ENCODE measurements around the gene APOL1. TPM values are rescaled to one million over a fixed set of nuclear protein-coding genes. Genes with fewer than 3 reads are reported as not detected.

The APOL1 gene
- total RNA-seq, 1 experiment from 2014 or later, result 0.30 TPM

GRCh38 chr22:36234213-36234612 lies 18.7 kb upstream of the APOL1 start:
- DNase-seq (ENCODE audit: low read depth, low spot score) (no peak), ATAC-seq (no peak)
- no peaks in the 10 kb centered on the region for H3K9me3 ChIP-seq (ENCODE audit: control insufficient read depth in 1 of 2, insufficient read depth in 1 of 2, low read depth in 1 of 2, low read length in 2 of 2)
- ChIA-PET CTCF (no interaction called here), POLR2A (no interaction called here), RAD21 (ENCODE audit: low non-redundant PET in 1 of 2, low total read pairs in 2 of 2, uncharacterized antibody in 2 of 2, unreplicated experiment in 2 of 2) (no interaction called here)
- H3K4me2 ChIP-seq (ENCODE audit: low read length), result no peak overlapping the region
- H3K4me1 ChIP-seq (ENCODE audit: control insufficient read depth in 1 of 2, insufficient read depth in 2 of 2, low read length in 2 of 2), result peaks cover 8 to 14% of the 10 kb centered on the region in 2 experiments; a peak in 3 of 4 replicates
- BruUV-seq (replicated peaks), result no TSS peak
- no peak overlapping the region for H3K27ac ChIP-seq (ENCODE audit: low read depth, low read length)
- no peak overlapping the region for H3K4me3 ChIP-seq (replicated peaks in 1 of 2; ENCODE audit: low read depth in 1 of 2, low read length in 2 of 2)
- intact Hi-C loops (cut with micrococcal nuclease), result no loop called here
- no peaks in the 10 kb centered on the region for H4K20me1 ChIP-seq (ENCODE audit: insufficient read depth)
- H3K9ac ChIP-seq (ENCODE audit: low read length), result no peak overlapping the region
- no peaks in the 10 kb centered on the region for H3K9me2 ChIP-seq (ENCODE audit: insufficient read depth)
- no peaks in the 10 kb centered on the region for H3K36me3 ChIP-seq (ENCODE audit: control insufficient read depth in 1 of 2, insufficient read depth in 2 of 2, low read length in 2 of 2)
- no peak for TF ChIP-seq JUND (IDR thresholded peaks at IDR 0.05)
- no peak for TF ChIP-seq CBX3 (IDR thresholded peaks at IDR 0.05; ENCODE audit: low read depth)
- no peak for TF ChIP-seq ZBTB33 (IDR thresholded peaks at IDR 0.05; ENCODE audit: extremely low read depth, insufficient replicate concordance, low read length)
- no peak for TF ChIP-seq POLR2AphosphoS5 (IDR thresholded peaks at IDR 0.05; ENCODE audit: low read depth, low read length)
- TF ChIP-seq EZH2phosphoT487 (IDR thresholded peaks at IDR 0.05; ENCODE audit: borderline replicate concordance), result no peak
- TF ChIP-seq FOSL1 (IDR thresholded peaks at IDR 0.05; ENCODE audit: low read depth), result no peak
- TF ChIP-seq SRF (IDR thresholded peaks at IDR 0.05; ENCODE audit: low read depth), result no peak
- TF ChIP-seq, protein P1, sequence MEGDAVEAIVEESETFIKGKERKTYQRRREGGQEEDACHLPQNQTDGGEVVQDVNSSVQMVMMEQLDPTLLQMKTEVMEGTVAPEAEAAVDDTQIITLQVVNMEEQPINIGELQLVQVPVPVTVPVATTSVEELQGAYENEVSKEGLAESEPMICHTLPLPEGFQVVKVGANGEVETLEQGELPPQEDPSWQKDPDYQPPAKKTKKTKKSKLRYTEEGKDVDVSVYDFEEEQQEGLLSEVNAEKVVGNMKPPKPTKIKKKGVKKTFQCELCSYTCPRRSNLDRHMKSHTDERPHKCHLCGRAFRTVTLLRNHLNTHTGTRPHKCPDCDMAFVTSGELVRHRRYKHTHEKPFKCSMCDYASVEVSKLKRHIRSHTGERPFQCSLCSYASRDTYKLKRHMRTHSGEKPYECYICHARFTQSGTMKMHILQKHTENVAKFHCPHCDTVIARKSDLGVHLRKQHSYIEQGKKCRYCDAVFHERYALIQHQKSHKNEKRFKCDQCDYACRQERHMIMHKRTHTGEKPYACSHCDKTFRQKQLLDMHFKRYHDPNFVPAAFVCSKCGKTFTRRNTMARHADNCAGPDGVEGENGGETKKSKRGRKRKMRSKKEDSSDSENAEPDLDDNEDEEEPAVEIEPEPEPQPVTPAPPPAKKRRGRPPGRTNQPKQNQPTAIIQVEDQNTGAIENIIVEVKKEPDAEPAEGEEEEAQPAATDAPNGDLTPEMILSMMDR (IDR thresholded peaks at IDR 0.05 in 2 of 3, conservative IDR thresholded peaks at IDR 0.05 in 1 of 3; ENCODE audit: borderline replicate concordance in 1 of 3, insufficient read depth in 1 of 3, low read depth in 2 of 3, low read length in 2 of 3), result no peak
- no peak for TF ChIP-seq POLR2A (IDR thresholded peaks at IDR 0.05; ENCODE audit: borderline replicate concordance, extremely low read depth, insufficient read depth, insufficient read length)
- TF ChIP-seq RAD21 (IDR thresholded peaks at IDR 0.05; ENCODE audit: low read depth), result no peak
- TF ChIP-seq TCF7L2 (IDR thresholded peaks at IDR 0.05; ENCODE audit: borderline replicate concordance, extremely low read depth, insufficient read depth, insufficient read length), result no peak
- no peak for TF ChIP-seq EZH2 (IDR thresholded peaks at IDR 0.05)
- no peak for TF ChIP-seq ZFX (IDR thresholded peaks at IDR 0.05)
- no peak for TF ChIP-seq EGR1 (IDR thresholded peaks at IDR 0.05; ENCODE audit: low read depth)
- no peak for TF ChIP-seq YY1 (IDR thresholded peaks at IDR 0.05; ENCODE audit: extremely low read depth, insufficient replicate concordance, low read depth, low read length)
- TF ChIP-seq, protein P2, sequence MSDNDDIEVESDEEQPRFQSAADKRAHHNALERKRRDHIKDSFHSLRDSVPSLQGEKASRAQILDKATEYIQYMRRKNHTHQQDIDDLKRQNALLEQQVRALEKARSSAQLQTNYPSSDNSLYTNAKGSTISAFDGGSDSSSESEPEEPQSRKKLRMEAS (IDR thresholded peaks at IDR 0.05), result no peak
- no peak for TF ChIP-seq SIN3A (IDR thresholded peaks at IDR 0.05; ENCODE audit: low read depth)
- TF ChIP-seq SP1 (IDR thresholded peaks at IDR 0.05; ENCODE audit: low read depth), result no peak
- TF ChIP-seq, protein P3, sequence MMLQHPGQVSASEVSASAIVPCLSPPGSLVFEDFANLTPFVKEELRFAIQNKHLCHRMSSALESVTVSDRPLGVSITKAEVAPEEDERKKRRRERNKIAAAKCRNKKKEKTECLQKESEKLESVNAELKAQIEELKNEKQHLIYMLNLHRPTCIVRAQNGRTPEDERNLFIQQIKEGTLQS (IDR thresholded peaks at IDR 0.05), result no peak
- no peaks in the 10 kb centered on the region for H3K27me3 ChIP-seq (ENCODE audit: insufficient read depth, low read length)
- H3K79me2 ChIP-seq (ENCODE audit: insufficient read depth, low read length), result peaks cover 7% of the 10 kb centered on the region; the same call in 1 of the 2 replicates
- H2AFZ ChIP-seq (ENCODE audit: low read depth, low read length, poor library complexity, severe bottlenecking), result no peak overlapping the region

All from HCT116 (cell line).